Measurements from ENCODE around the gene ERBB4.

ERBB4 gene

GRCh38 chr2:212441821-212442220 lies 96.8 kb downstream of the ERBB4 start:
- Histone ChIP-seq H3K23ac (ENCODE audit: low read depth, low read length, poor library complexity) (no peak overlapping the region), H3K9me3 (replicated peaks in 1 of 2; ENCODE audit: control insufficient read depth in 2 of 2, insufficient read depth in 1 of 2, low read depth in 1 of 2, low read length in 2 of 2) (peaks cover 1 to 27% of the 10 kb centered on the region in 2 donors), H3K4ac (ENCODE audit: low read length) (no peak overlapping the region), H3K18ac (ENCODE audit: low read length) (no peak overlapping the region), H3K4me3 (ENCODE audit: low read length in 2 of 2) (no peak overlapping the region), H2BK120ac (ENCODE audit: low read depth, low read length) (no peak overlapping the region), H3K4me1 (ENCODE audit: control insufficient read depth in 2 of 2, insufficient read depth in 1 of 2, low read depth in 1 of 2, low read length in 2 of 2) (no peaks in the 10 kb centered on the region), H4K91ac (ENCODE audit: low read depth, low read length, poor library complexity) (no peak overlapping the region), H3K79me1 (ENCODE audit: low read depth, low read length) (no peaks in the 10 kb centered on the region), H3K4me2 (ENCODE audit: insufficient read depth, low read length, poor library complexity, severe bottlenecking) (no peak overlapping the region), H2AK5ac (ENCODE audit: low read depth, low read length) (no peak overlapping the region), H2BK5ac (ENCODE audit: low read length) (no peak overlapping the region), H3K27ac (replicated peaks; ENCODE audit: low read length) (no peak overlapping the region), H3K36me3 (replicated peaks in 1 of 2; ENCODE audit: control insufficient read depth in 2 of 2, insufficient read depth in 2 of 2, low read length in 2 of 2) (no peaks in the 10 kb centered on the region), H2BK15ac (ENCODE audit: low read length) (no peak overlapping the region), H3K9ac (ENCODE audit: low read depth, low read length, poor library complexity) (no peak overlapping the region), H3K27me3 (ENCODE audit: control insufficient read depth in 3 of 3, insufficient read depth in 3 of 3, low read depth in 1 of 3, low read length in 3 of 3) (no peaks in the 10 kb centered on the region), H2BK12ac (ENCODE audit: low read length) (no peak overlapping the region), H3K14ac (ENCODE audit: low read length) (no peak overlapping the region), H4K8ac (ENCODE audit: low read depth, low read length) (no peak overlapping the region), H2AFZ (ENCODE audit: low read length) (no peak overlapping the region)
- no CpG with 5 or more reads among the region's 4 CpGs for WGBS, 2 donors (ENCODE audit: extremely low coverage in 2 of 2, insufficient read length in 2 of 2, insufficient replicate concordance in 1 of 2)
- no peak for DNase-seq (ENCODE audit: low spot score)

- H4K8ac ChIP-seq (ENCODE audit: low read depth, low read length), result no peak overlapping the region
- no peaks in the 10 kb centered on the region for H3K79me1 ChIP-seq (ENCODE audit: low read depth, low read length)
- no peak overlapping the region for H2BK120ac ChIP-seq (ENCODE audit: low read depth, low read length)
- no peak overlapping the region for H4K91ac ChIP-seq (ENCODE audit: low read depth, low read length, poor library complexity)
- no peak overlapping the region for H3K9ac ChIP-seq (ENCODE audit: low read depth, low read length, poor library complexity)
- no peak overlapping the region for H3K23ac ChIP-seq (ENCODE audit: low read depth, low read length, poor library complexity)
- H3K9me3 ChIP-seq (replicated peaks in 1 of 2; ENCODE audit: control insufficient read depth in 2 of 2, insufficient read depth in 1 of 2, low read depth in 1 of 2, low read length in 2 of 2), result peaks cover 1 to 27% of the 10 kb centered on the region in 2 donors
- no peak overlapping the region for H3K27ac ChIP-seq (replicated peaks; ENCODE audit: low read length)
- no peak overlapping the region for H2AK5ac ChIP-seq (ENCODE audit: low read depth, low read length)
- no peak overlapping the region for H2BK5ac ChIP-seq (ENCODE audit: low read length)
- H3K36me3 ChIP-seq (replicated peaks in 1 of 2; ENCODE audit: control insufficient read depth in 2 of 2, insufficient read depth in 2 of 2, low read length in 2 of 2), result no peaks in the 10 kb centered on the region
- H3K4me1 ChIP-seq (ENCODE audit: control insufficient read depth in 2 of 2, insufficient read depth in 1 of 2, low read depth in 1 of 2, low read length in 2 of 2), result no peaks in the 10 kb centered on the region
- no peak overlapping the region for H3K14ac ChIP-seq (ENCODE audit: low read length)
- H2BK12ac ChIP-seq (ENCODE audit: low read length), result no peak overlapping the region
- H3K4me3 ChIP-seq (ENCODE audit: low read length in 2 of 2), result no peak overlapping the region
- H3K18ac ChIP-seq (ENCODE audit: low read length), result no peak overlapping the region
- H2AFZ ChIP-seq (ENCODE audit: low read length), result no peak overlapping the region
- no peaks in the 10 kb centered on the region for H3K27me3 ChIP-seq (ENCODE audit: control insufficient read depth in 3 of 3, insufficient read depth in 3 of 3, low read depth in 1 of 3, low read length in 3 of 3)
- WGBS, 2 donors (ENCODE audit: extremely low coverage in 2 of 2, insufficient read length in 2 of 2, insufficient replicate concordance in 1 of 2), result no CpG with 5 or more reads among the region's 1 CpG
- no peak for DNase-seq (ENCODE audit: low spot score)
- no peak overlapping the region for H3K4me2 ChIP-seq (ENCODE audit: insufficient read depth, low read length, poor library complexity, severe bottlenecking)
- H3K4ac ChIP-seq (ENCODE audit: low read length), result no peak overlapping the region
- H2BK15ac ChIP-seq (ENCODE audit: low read length), result no peak overlapping the region
Measured at GRCh38 chr2:212441141-212441540, 97.5 kb downstream of the ERBB4 start.

GRCh38 chr2:212428681-212429478 lies 109.7 kb downstream of the ERBB4 start:
- Histone ChIP-seq H3K4me1 (ENCODE audit: control insufficient read depth in 2 of 2, insufficient read depth in 1 of 2, low read depth in 1 of 2, low read length in 2 of 2) (peaks cover 6 to 28% of the 10 kb centered on the region in 2 donors), H3K27ac (replicated peaks; ENCODE audit: low read length) (no peak overlapping the region), H3K4me2 (ENCODE audit: insufficient read depth, low read length, poor library complexity, severe bottlenecking) (no peak overlapping the region), H3K18ac (ENCODE audit: low read length) (no peak overlapping the region), H3K14ac (ENCODE audit: low read length) (no peak overlapping the region), H3K23ac (ENCODE audit: low read depth, low read length, poor library complexity) (no peak overlapping the region), H3K4ac (ENCODE audit: low read length) (no peak overlapping the region), H3K36me3 (replicated peaks in 1 of 2; ENCODE audit: control insufficient read depth in 2 of 2, insufficient read depth in 2 of 2, low read length in 2 of 2) (no peaks in the 10 kb centered on the region), H2BK5ac (ENCODE audit: low read length) (no peak overlapping the region), H2BK120ac (ENCODE audit: low read depth, low read length) (no peak overlapping the region), H4K91ac (ENCODE audit: low read depth, low read length, poor library complexity) (no peak overlapping the region), H3K9me3 (replicated peaks in 1 of 2; ENCODE audit: control insufficient read depth in 2 of 2, insufficient read depth in 1 of 2, low read depth in 1 of 2, low read length in 2 of 2) (peaks cover 0 to 2% of the 10 kb centered on the region in 2 donors), H3K27me3 (ENCODE audit: control insufficient read depth in 3 of 3, insufficient read depth in 3 of 3, low read depth in 1 of 3, low read length in 3 of 3) (no peaks in the 10 kb centered on the region), H2BK15ac (ENCODE audit: low read length) (no peak overlapping the region), H2BK12ac (ENCODE audit: low read length) (no peak overlapping the region), H3K9ac (ENCODE audit: low read depth, low read length, poor library complexity) (no peak overlapping the region), H3K79me1 (ENCODE audit: low read depth, low read length) (no peaks in the 10 kb centered on the region), H3K4me3 (ENCODE audit: low read length in 2 of 2) (no peak overlapping the region), H2AK5ac (ENCODE audit: low read depth, low read length) (no peak overlapping the region), H4K8ac (ENCODE audit: low read depth, low read length) (no peak overlapping the region), H2AFZ (ENCODE audit: low read length) (peak overlapping the region; percentile 34)
- no CpG with 5 or more reads among the region's 1 CpG for WGBS, 2 donors (ENCODE audit: extremely low coverage in 2 of 2, insufficient read length in 2 of 2, insufficient replicate concordance in 1 of 2)
- DNase-seq (ENCODE audit: low spot score), result peak; percentile 64

- H2BK120ac ChIP-seq (ENCODE audit: low read depth, low read length), result no peak overlapping the region
- no CpG with 5 or more reads among the region's 2 CpGs for WGBS, 2 donors (ENCODE audit: extremely low coverage in 2 of 2, insufficient read length in 2 of 2, insufficient replicate concordance in 1 of 2)
- no peak overlapping the region for H3K14ac ChIP-seq (ENCODE audit: low read length)
- peaks cover 0 to 2% of the 10 kb centered on the region in 2 donors for H3K9me3 ChIP-seq (replicated peaks in 1 of 2; ENCODE audit: control insufficient read depth in 2 of 2, insufficient read depth in 1 of 2, low read depth in 1 of 2, low read length in 2 of 2)
- no peak overlapping the region for H2BK12ac ChIP-seq (ENCODE audit: low read length)
- no peaks in the 10 kb centered on the region for H3K79me1 ChIP-seq (ENCODE audit: low read depth, low read length)
- no peak overlapping the region for H4K91ac ChIP-seq (ENCODE audit: low read depth, low read length, poor library complexity)
- H3K4me2 ChIP-seq (ENCODE audit: insufficient read depth, low read length, poor library complexity, severe bottlenecking), result no peak overlapping the region
- H3K23ac ChIP-seq (ENCODE audit: low read depth, low read length, poor library complexity), result no peak overlapping the region
- H3K36me3 ChIP-seq (replicated peaks in 1 of 2; ENCODE audit: control insufficient read depth in 2 of 2, insufficient read depth in 2 of 2, low read length in 2 of 2), result no peaks in the 10 kb centered on the region
- no peak overlapping the region for H2AK5ac ChIP-seq (ENCODE audit: low read depth, low read length)
- no peak overlapping the region for H3K4ac ChIP-seq (ENCODE audit: low read length)
- H2BK15ac ChIP-seq (ENCODE audit: low read length), result no peak overlapping the region
- no peak overlapping the region for H3K27ac ChIP-seq (replicated peaks; ENCODE audit: low read length)
- no peak overlapping the region for H3K4me3 ChIP-seq (ENCODE audit: low read length in 2 of 2)
- peaks cover 6 to 28% of the 10 kb centered on the region in 2 donors for H3K4me1 ChIP-seq (ENCODE audit: control insufficient read depth in 2 of 2, insufficient read depth in 1 of 2, low read depth in 1 of 2, low read length in 2 of 2)
- no peak overlapping the region for H2BK5ac ChIP-seq (ENCODE audit: low read length)
- no peaks in the 10 kb centered on the region for H3K27me3 ChIP-seq (ENCODE audit: control insufficient read depth in 3 of 3, insufficient read depth in 3 of 3, low read depth in 1 of 3, low read length in 3 of 3)
- DNase-seq (ENCODE audit: low spot score), result no peak
- H3K9ac ChIP-seq (ENCODE audit: low read depth, low read length, poor library complexity), result no peak overlapping the region
- no peak overlapping the region for H3K18ac ChIP-seq (ENCODE audit: low read length)
- no peak overlapping the region for H2AFZ ChIP-seq (ENCODE audit: low read length)
- no peak overlapping the region for H4K8ac ChIP-seq (ENCODE audit: low read depth, low read length)
Measured at GRCh38 chr2:212427638-212428037, 111.0 kb downstream of the ERBB4 start.

Measured in neuronal stem cell (in vitro differentiated cells).